ENCODE measurements around the gene CALR3. TPM values are rescaled to one million over a fixed set of nuclear protein-coding genes. Genes with fewer than 3 reads are reported as not detected.

CALR3 gene
- total and polyA plus RNA-seq, 2 of the 8 experiments (the other 6 are each of a cell fraction or from before 2014, with no cell fraction given): 0.11 to 0.32 TPM

- TF ChIP-seq, protein P1, sequence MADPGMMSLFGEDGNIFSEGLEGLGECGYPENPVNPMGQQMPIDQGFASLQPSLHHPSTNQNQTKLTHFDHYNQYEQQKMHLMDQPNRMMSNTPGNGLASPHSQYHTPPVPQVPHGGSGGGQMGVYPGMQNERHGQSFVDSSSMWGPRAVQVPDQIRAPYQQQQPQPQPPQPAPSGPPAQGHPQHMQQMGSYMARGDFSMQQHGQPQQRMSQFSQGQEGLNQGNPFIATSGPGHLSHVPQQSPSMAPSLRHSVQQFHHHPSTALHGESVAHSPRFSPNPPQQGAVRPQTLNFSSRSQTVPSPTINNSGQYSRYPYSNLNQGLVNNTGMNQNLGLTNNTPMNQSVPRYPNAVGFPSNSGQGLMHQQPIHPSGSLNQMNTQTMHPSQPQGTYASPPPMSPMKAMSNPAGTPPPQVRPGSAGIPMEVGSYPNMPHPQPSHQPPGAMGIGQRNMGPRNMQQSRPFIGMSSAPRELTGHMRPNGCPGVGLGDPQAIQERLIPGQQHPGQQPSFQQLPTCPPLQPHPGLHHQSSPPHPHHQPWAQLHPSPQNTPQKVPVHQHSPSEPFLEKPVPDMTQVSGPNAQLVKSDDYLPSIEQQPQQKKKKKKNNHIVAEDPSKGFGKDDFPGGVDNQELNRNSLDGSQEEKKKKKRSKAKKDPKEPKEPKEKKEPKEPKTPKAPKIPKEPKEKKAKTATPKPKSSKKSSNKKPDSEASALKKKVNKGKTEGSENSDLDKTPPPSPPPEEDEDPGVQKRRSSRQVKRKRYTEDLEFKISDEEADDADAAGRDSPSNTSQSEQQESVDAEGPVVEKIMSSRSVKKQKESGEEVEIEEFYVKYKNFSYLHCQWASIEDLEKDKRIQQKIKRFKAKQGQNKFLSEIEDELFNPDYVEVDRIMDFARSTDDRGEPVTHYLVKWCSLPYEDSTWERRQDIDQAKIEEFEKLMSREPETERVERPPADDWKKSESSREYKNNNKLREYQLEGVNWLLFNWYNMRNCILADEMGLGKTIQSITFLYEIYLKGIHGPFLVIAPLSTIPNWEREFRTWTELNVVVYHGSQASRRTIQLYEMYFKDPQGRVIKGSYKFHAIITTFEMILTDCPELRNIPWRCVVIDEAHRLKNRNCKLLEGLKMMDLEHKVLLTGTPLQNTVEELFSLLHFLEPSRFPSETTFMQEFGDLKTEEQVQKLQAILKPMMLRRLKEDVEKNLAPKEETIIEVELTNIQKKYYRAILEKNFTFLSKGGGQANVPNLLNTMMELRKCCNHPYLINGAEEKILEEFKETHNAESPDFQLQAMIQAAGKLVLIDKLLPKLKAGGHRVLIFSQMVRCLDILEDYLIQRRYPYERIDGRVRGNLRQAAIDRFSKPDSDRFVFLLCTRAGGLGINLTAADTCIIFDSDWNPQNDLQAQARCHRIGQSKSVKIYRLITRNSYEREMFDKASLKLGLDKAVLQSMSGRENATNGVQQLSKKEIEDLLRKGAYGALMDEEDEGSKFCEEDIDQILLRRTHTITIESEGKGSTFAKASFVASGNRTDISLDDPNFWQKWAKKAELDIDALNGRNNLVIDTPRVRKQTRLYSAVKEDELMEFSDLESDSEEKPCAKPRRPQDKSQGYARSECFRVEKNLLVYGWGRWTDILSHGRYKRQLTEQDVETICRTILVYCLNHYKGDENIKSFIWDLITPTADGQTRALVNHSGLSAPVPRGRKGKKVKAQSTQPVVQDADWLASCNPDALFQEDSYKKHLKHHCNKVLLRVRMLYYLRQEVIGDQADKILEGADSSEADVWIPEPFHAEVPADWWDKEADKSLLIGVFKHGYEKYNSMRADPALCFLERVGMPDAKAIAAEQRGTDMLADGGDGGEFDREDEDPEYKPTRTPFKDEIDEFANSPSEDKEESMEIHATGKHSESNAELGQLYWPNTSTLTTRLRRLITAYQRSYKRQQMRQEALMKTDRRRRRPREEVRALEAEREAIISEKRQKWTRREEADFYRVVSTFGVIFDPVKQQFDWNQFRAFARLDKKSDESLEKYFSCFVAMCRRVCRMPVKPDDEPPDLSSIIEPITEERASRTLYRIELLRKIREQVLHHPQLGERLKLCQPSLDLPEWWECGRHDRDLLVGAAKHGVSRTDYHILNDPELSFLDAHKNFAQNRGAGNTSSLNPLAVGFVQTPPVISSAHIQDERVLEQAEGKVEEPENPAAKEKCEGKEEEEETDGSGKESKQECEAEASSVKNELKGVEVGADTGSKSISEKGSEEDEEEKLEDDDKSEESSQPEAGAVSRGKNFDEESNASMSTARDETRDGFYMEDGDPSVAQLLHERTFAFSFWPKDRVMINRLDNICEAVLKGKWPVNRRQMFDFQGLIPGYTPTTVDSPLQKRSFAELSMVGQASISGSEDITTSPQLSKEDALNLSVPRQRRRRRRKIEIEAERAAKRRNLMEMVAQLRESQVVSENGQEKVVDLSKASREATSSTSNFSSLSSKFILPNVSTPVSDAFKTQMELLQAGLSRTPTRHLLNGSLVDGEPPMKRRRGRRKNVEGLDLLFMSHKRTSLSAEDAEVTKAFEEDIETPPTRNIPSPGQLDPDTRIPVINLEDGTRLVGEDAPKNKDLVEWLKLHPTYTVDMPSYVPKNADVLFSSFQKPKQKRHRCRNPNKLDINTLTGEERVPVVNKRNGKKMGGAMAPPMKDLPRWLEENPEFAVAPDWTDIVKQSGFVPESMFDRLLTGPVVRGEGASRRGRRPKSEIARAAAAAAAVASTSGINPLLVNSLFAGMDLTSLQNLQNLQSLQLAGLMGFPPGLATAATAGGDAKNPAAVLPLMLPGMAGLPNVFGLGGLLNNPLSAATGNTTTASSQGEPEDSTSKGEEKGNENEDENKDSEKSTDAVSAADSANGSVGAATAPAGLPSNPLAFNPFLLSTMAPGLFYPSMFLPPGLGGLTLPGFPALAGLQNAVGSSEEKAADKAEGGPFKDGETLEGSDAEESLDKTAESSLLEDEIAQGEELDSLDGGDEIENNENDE (IDR thresholded peaks at IDR 0.05; ENCODE audit: insufficient replicate concordance, low read length): no peak
- TF ChIP-seq KDM4A (IDR thresholded peaks at IDR 0.05; ENCODE audit: low read depth, low read length, severe bottlenecking): no peak
- no peak for TF ChIP-seq CHD1 (IDR thresholded peaks at IDR 0.05; ENCODE audit: low read depth, low read length)
These were observed 13.2 kb downstream of the CALR3 start (continued) for GRCh38 chr19:16482745-16483144.

Measured in H1 (cell line).